Measurements from ENCODE around the gene TOR1AIP1.

DNA sequence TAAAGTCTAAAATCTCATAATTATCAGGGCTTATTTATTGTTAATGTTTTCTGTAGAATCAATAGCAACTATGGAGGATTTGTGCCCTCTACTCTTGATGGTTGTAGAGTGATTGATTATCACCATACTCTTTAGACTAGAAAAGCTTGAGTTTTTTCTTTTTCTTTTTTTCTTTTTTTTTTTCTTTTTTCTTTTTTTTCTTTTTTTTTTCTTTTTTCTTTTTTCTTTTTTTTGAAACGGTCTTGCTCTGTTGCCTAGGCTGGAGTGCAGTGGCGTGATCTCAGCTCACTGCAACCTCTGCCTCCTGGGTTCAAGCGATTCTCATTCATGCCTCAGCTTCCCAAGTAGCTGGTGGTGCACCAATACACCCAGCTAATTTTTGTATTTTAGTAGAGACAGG, 29.7 kb downstream of the TOR1AIP1 start:
- TF ChIP-seq POLR2A (IDR thresholded peaks at IDR 0.05) (no peak), CTCF (IDR thresholded peaks at IDR 0.05) (no peak)

Data from lower leg skin (tissue), 3 donors.